K562 (cell line): ENCODE results near the gene ASAH2. TPM values are rescaled to one million over a fixed set of nuclear protein-coding genes. Genes with fewer than 3 reads are reported as not detected.
A peak's percentile ranks its signal among the peaks of the same experiment; 100 is the strongest.

Experiments used
- ARID2 ChIP-seq: fragments of 450-650 bp; IDR thresholded peaks from 2 replicates; pipeline ENCODE4 v1.6.1; 2017; ENCODE audit warnings: antibody characterized with exemption, mild to moderate bottlenecking
- ARNT ChIP-seq, 2 experiments: fragments of 450-650 bp; IDR thresholded peaks; 2 replicates each; pipeline ENCODE4 v1.6.1; 2016; ENCODE audit warnings: mild to moderate bottlenecking in 1 of 2
- BDP1 ChIP-seq: IDR thresholded peaks from 3 replicates; pipeline ENCODE4 v1.6.1; 2011; ENCODE audit not compliant: insufficient read length, insufficient read depth
- CREM ChIP-seq: IDR thresholded peaks from 2 replicates; pipeline ENCODE4 v1.6.1; 2014; ENCODE audit warnings: antibody characterized with exemption, low read depth
- DPF2 ChIP-seq: fragments of 450-650 bp; IDR thresholded peaks from 2 replicates; pipeline ENCODE4 v1.6.1; 2016
- EP300 ChIP-seq: IDR thresholded peaks from 2 replicates; pipeline ENCODE4 v1.6.1; 2012; ENCODE audit warnings: low read length, improper control_type of control experiment
- FUS ChIP-seq: fragments of 200-400 bp; formaldehyde crosslinking; optimal IDR thresholded peaks from 2 replicates; pipeline ENCODE3; 2017; ENCODE audit warnings: low read depth, low read length
- GATAD2B ChIP-seq: fragments of 450-650 bp; IDR thresholded peaks from 2 replicates; pipeline ENCODE4 v1.6.1; 2017; ENCODE audit warnings: mild to moderate bottlenecking, borderline replicate concordance
- HCFC1 ChIP-seq: IDR thresholded peaks from 2 replicates; pipeline ENCODE4 v1.6.1; 2012; ENCODE audit warnings: low read depth, low read length, improper control_type of control experiment
- MAFF ChIP-seq: IDR thresholded peaks from 2 replicates; pipeline ENCODE4 v1.6.1; 2012; ENCODE audit warnings: low read length, improper control_type of control experiment
- MAFK ChIP-seq: IDR thresholded peaks from 2 replicates; pipeline ENCODE4 v1.6.1; 2011; ENCODE audit warnings: low read length, improper control_type of control experiment
- MAZ ChIP-seq, 2 experiments: fragments of 450-650 bp in 1 of 2; sonication (generic) in 1 of 2; formaldehyde crosslinking; IDR thresholded peaks in 1 of 2; conservative IDR thresholded peaks in 1 of 2; 2 replicates each; pipeline versions ENCODE4 v1.4.0 to v1.5.0; 2020; ENCODE audit warnings: mild to moderate bottlenecking in 1 of 2, missing genetic modification reagents in 1 of 2
- MEIS2 ChIP-seq: fragments of 450-650 bp; IDR thresholded peaks from 2 replicates; pipeline ENCODE4 v1.6.1; 2014; ENCODE audit warnings: mild to moderate bottlenecking; ENCODE audit not compliant: partially characterized antibody
- NONO ChIP-seq, 2 experiments: fragments of 200-400 bp in 1 of 2; fragments of 450-650 bp in 1 of 2; formaldehyde crosslinking in 1 of 2; IDR thresholded peaks; 2 replicates each; pipeline ENCODE4 v1.6.1; 2017; ENCODE audit warnings: low read depth in 2 of 2, mild to moderate bottlenecking in 2 of 2, moderate library complexity in 2 of 2, low read length in 1 of 2
- RAD21 ChIP-seq, 2 experiments: fragments of 250-450 bp in 1 of 2; fragments of 450-650 bp in 1 of 2; sonication (Bioruptor Pico) in 1 of 2; formaldehyde crosslinking in 1 of 2; IDR thresholded peaks in 1 of 2; conservative IDR thresholded peaks in 1 of 2; 2 replicates each; pipeline versions ENCODE4 v1.4.0 to v1.8.0; 2020 to 2022; ENCODE audit warnings: mild to moderate bottlenecking in 2 of 2, moderate library complexity in 1 of 2
- RBFOX2 ChIP-seq: fragments of 200-400 bp; formaldehyde crosslinking; IDR thresholded peaks from 2 replicates; pipeline ENCODE4 v1.6.1; 2017; ENCODE audit warnings: low read depth, mild to moderate bottlenecking, low read length, moderate library complexity
- RFX7 ChIP-seq: fragments of 250-450 bp; sonication (Bioruptor Pico); IDR thresholded peaks from 2 replicates; pipeline ENCODE4 v1.5.1; 2021; ENCODE audit warnings: mild to moderate bottlenecking
- SREBF2 ChIP-seq: sonication (generic); formaldehyde crosslinking; IDR thresholded peaks from 2 replicates; pipeline ENCODE4 v1.4.0; 2020; ENCODE audit warnings: mild to moderate bottlenecking, missing genetic modification reagents
- TRIM24 ChIP-seq, 2 experiments: fragments of 450-650 bp; IDR thresholded peaks; 2 replicates each; pipeline ENCODE4 v1.6.1; 2016
- ZHX1 ChIP-seq: fragments of 150-350 bp; conservative IDR thresholded peaks from 2 replicates; pipeline ENCODE4 v1.6.1; 2014; ENCODE audit warnings: low read length
- ZNF384 ChIP-seq: IDR thresholded peaks from 2 replicates; pipeline ENCODE4 v1.6.1; 2012; ENCODE audit warnings: low read depth, low read length, improper control_type of control experiment
- polyA plus RNA-seq, 8 experiments: library from polyadenylated mRNA; depleted of rRNA in 4 of 8; stranded (reverse) in 5 of 8; unstranded in 3 of 8; fragments of >200 nt; fragmentation: Nextera tagmentation in 2 of 8; fragmentation: Illumina TruSeq in 1 of 8; extraction: Ambion mirVana in 2 of 8; extraction: Trizol in 1 of 8; gene quantifications; 2 replicates each; pipeline versions ENCODE4 v1.2.1 to v1.2.3, GENCODE V29; 2011 to 2014; ENCODE audit warnings: inconsistent platforms in 1 of 8, missing spikeins in 1 of 8
- total RNA-seq, 7 experiments: library from RNA; depleted of rRNA in 6 of 7; stranded (reverse); fragments of >200 nt in 6 of 7; fragmentation: Illumina TruSeq in 2 of 7; extraction: Trizol in 2 of 7; gene quantifications; 2 replicates each; pipeline versions ENCODE4 v1.2.1 to v1.2.3, GENCODE V29; 2011 to 2021; ENCODE audit warnings: low replicate concordance in 1 of 7
- TF ChIP-seq, protein P1 (sequence below), 2 experiments: fragments of 450-650 bp; conservative IDR thresholded peaks; 2 replicates each; pipeline ENCODE4 v1.6.1; 2017; ENCODE audit warnings: mild to moderate bottlenecking in 2 of 2, moderate library complexity in 2 of 2

Gene ASAH2
- total and polyA plus RNA-seq, 9 of the 15 experiments (the other 6 are each of a cell fraction or from before 2014, with no cell fraction given) = 2.5 to 12.0 (median 8.5) TPM

- TF ChIP-seq ZHX1 (0 out of 2 replicates have a peak, but pooled peaks have one; percentile 21), ARNT (IDR thresholded peaks at IDR 0.05) (peak in 1 of 2 experiments; percentile 66; a peak in 1 of 4 replicates), NONO (IDR thresholded peaks at IDR 0.05; ENCODE audit: low read depth in 2 of 2, low read length in 1 of 2) (0 out of 4 replicates have a peak, but pooled peaks of 1 of the 2 experiments have one; percentile 14), MEIS2 (peak; percentile 95), DPF2 (peak; percentile 54; the same call in 1 of the 2 replicates), MAZ (CRISPR knock-in tag; conservative IDR thresholded peaks at IDR 0.05 in 1 of 2, IDR thresholded peaks at IDR 0.05 in 1 of 2) (peak in 1 of 2 experiments; percentile 32; a peak in 1 of 4 replicates), RBFOX2 (no peak), GATAD2B (peak; percentile 34; the same call in 1 of the 2 replicates), ZNF384 (peak; percentile 49; the same call in 1 of the 2 replicates), MAFK (peak; percentile 27; the same call in 1 of the 2 replicates), TRIM24 (IDR thresholded peaks at IDR 0.05) (peak; percentile 9 to 23; a peak in 1 of 4 replicates), FUS (no peak), SREBF2 (CRISPR knock-in tag) (peak; percentile 69; the same call in 1 of the 2 replicates), HCFC1 (0 out of 2 replicates have a peak, but pooled peaks have one; percentile 10), RAD21 (CRISPR knock-in tag; conservative IDR thresholded peaks at IDR 0.05 in 1 of 2, IDR thresholded peaks at IDR 0.05 in 1 of 2) (peak; percentile 71 to 89), RFX7 (CRISPR knock-in tag) (no peak), BDP1 (no peak), CREM (peak; percentile 41; the same call in 1 of the 2 replicates), EP300 (0 out of 2 replicates have a peak, but pooled peaks have one; percentile 21), ARID2 (peak; percentile 87), MAFF (peak; percentile 35)
- TF ChIP-seq, protein P1, sequence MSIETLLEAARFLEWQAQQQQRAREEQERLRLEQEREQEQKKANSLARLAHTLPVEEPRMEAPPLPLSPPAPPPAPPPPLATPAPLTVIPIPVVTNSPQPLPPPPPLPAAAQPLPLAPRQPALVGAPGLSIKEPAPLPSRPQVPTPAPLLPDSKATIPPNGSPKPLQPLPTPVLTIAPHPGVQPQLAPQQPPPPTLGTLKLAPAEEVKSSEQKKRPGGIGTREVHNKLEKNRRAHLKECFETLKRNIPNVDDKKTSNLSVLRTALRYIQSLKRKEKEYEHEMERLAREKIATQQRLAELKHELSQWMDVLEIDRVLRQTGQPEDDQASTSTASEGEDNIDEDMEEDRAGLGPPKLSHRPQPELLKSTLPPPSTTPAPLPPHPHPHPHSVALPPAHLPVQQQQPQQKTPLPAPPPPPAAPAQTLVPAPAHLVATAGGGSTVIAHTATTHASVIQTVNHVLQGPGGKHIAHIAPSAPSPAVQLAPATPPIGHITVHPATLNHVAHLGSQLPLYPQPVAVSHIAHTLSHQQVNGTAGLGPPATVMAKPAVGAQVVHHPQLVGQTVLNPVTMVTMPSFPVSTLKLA (conservative IDR thresholded peaks at IDR 0.05) = 0 out of 4 replicates have a peak, but pooled peaks of 1 of the 2 experiments have one; percentile 20
These were observed 24.4 kb upstream of the ASAH2 start (continued) for GRCh38 chr10:50275650-50276235.
